Stimulated activated CD4-positive, alpha-beta T cell treated with anti-CD3 and anti-CD28 coated beads, TNF-alpha, amount 100 ng/mL, for 24 hours (primary cell): ENCODE measurements around the gene SLC41A3.
"Not testable (repeated sequence)": the region's sequence is repeated elsewhere in the genome, so short reads cannot be mapped to it uniquely, and the experiment has no call there.

Source experiments
- DNase-seq, 3 experiments: peaks; one replicate each; pipeline ENCODE4 v3.0.0-alpha.2; 2020; ENCODE audit warnings: low read depth in 3 of 3

The SLC41A3 gene

GRCh38 chr3:125958511-125959316 is 125.2 kb downstream of the SLC41A3 start:
- no peak for DNase-seq

GRCh38 chr3:125957674-125958510 is 126.0 kb downstream of the SLC41A3 start:
- no peak for DNase-seq

- DNase-seq = not testable (repeated sequence)
Measured at GRCh38 chr3:125957020-125957419, 126.9 kb downstream of the SLC41A3 start.
